NK-92 treated with Interleukin-12 subunit alpha and Interleukin-12 subunit beta, amount 100 ng/mL, for 24 hours (cell line): Measurements from ENCODE around the gene NOX1.
A peak's percentile ranks its signal among the peaks of the same experiment; 100 is the strongest.

Source experiments
- DNase-seq: peaks from one replicate; lab custom pipeline; 2025; lab: John Stamatoyannopoulos, UW

NOX1 gene

DNA sequence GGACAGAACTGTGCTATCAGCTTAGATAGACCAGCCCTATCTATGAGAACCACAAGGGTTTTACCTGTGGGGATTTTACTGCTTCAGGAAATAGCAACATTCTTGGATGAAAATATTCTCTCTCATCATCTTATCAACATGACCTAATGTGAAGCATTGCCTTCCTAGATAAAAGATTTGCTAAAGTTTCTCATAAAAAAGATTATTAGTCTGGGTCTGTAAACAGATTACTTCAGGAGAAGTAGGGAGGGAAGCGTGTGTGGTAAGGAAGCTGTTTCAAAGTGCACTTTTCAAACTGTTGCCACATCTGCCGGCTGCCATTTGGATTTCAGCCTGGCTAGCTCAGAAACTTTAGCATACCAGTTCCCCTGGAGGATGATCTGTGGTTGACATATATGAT is at the start of gene NOX1:
Gene NOX1 (minus strand): TSS at position 35 of the 400 bp plus-strand sequence. CDS start 220 bp downstream, outside the sequence.
- DNase-seq, result no peak

DNA sequence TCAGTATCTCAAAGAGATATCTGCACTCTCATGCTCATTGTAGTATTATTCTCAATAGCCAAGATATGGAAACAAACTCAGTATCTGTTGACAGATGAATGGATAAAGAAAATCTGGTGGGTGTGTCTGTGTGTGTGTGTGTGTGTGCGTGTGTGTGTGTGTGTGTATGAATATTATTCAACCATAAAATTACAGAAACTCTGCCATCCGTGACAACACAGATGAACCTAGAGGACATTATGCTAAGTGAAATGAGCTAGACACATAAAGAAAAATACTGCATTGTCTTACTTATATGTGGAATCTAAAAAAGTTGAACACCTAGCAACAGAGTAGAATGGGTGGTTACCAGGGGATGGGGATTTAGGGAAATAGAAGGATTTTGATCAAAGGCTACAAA is 41.4 kb upstream of the NOX1 start:
- DNase-seq, result no peak

DNA sequence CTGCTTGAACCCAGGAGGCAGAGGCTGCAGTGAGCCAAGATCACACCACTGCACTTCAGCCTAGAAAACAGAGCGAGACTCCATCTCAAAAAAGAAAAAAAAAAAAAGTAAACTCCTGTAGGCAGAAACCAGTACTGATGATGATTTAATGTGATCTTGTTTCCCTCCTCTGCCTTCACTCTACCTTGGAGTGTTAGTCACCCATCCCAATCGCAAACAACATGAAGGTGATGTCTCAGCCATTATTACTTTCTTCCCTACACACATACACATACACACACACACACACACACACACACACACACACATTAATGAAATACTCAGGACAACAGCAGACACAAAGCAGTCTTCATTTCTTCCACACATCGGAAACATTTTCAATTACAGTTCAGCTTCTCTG is 39.0 kb upstream of the NOX1 start:
- no peak for DNase-seq

DNA sequence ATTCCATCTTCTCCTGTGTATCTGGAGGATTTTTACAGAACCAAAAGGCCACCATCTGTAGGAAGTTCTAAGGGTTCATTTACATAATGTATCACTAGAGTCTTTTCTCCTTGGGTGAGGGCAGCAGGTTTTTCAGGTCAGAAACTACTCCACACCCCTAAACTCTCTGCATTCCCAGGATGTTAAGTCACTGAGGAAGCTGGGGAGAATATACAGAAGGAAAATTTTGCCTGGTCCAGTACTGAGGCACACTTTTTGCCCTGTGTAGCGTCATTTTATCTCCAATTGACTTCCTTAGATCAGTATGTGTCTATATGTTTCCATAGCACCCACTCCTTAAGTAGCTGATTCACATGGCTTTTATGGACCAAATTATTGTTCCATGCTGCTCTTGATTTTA is 37.6 kb upstream of the NOX1 start:
- no peak for DNase-seq

DNA sequence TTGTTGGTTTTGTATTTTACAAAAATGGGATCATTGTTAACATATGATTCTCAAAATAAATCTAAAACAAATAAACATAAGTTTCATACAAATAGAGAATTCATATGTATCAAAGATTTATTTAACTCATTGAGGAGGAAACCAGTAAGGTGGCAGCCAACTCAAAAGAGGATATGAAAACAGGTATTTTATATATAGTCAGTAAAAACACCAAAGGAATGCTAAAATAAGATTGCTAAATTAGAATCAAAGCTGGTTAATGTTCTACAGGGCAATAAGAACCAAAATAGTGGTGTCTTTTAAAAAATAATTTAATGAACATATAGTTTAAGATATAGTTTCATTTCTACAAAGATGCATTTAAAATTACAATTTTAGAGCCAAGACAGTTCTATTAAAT is 31.5 kb upstream of the NOX1 start:
- no peak for DNase-seq

DNA sequence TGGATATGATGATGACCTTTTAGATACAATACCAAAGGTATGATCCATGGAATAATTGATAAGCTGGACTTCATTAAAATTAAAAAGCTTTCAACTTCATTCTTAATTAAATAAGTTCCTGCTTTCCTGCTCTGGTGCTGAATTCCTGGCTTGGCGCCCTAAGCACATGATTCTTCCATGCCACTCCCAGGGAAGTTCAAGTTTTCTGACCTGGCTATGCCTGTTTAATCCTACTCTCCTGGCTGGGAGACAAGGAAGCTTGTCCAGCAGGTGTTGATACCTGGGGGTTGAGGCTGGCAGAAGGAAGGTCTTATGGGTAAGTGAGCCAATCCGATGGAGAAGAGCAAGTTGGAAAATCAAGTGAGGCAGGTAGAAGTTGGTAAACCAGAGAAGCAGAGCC is 30.3 kb upstream of the NOX1 start:
- no peak for DNase-seq

DNA sequence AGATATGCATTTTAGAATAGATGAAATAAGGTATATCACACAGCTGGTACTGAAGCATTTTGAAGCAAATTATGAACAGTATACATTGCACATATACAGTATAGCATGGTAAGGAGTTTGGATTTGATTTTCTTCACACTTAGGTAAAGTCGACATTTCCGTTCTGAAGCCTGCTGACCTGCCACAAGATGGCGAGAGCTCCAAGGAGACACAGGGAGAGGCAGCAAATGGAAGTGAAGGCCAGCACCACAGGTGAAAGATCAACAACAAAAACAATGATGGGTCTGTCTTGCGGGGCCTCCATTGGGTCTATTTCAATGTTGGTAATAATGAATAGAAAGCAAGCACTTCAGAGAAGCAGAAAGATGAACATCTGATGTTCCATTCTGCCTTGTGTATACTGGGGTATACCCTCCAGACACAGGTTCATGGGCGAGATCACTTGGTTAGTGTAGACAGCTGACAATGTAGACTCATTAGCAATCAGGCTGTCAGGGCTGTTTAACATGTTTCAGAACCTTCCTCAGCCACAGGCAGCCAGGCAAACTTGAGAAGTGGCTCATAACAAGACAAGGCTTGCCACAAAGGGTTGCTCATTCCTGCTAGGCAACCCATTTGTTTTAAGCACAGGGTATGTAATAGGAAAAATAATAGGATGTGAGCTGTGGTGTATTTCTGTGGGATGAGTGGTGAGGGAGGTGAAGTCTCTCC is 21.4 kb upstream of the NOX1 start:
- DNase-seq, result no peak

DNA sequence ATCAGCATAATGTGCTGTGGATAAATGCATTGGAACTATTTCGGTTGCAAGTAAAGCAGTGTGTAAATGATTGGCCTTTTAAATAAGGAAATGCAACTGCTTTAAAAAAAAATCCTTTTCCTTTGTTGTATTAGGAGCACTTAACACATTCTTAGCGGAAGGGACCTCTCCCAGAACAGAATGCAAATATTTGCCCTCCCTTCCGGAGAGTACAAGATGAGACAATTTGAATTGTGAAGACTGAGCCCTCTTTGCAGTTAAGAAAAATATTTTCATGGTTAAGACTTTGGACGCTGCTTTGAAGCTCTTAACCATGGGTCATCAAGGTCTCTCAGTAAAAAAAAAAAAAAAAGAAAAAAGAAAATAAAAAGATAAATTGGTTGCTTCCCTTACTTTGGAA is 9.5 kb upstream of the NOX1 start:
- no peak for DNase-seq

DNA sequence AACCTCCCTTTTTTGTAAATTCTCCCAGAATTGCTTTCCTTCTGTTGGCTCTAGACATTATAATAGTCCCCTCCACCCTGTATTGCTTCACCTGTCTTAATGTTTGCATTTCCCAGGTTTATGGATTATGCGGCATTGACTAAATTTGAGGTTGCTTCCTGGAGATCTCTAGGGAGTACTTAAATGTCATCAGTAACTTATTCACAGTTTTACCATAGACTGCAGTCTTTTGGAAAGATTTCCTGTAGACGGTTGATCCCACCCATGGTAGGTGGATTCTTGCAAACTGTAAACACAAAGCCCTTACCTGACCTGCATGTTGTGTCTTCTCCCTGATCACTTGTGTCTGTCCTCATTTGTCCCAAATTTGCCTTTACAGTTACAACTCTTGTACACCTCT is 6.2 kb upstream of the NOX1 start:
- DNase-seq, result no peak

DNA sequence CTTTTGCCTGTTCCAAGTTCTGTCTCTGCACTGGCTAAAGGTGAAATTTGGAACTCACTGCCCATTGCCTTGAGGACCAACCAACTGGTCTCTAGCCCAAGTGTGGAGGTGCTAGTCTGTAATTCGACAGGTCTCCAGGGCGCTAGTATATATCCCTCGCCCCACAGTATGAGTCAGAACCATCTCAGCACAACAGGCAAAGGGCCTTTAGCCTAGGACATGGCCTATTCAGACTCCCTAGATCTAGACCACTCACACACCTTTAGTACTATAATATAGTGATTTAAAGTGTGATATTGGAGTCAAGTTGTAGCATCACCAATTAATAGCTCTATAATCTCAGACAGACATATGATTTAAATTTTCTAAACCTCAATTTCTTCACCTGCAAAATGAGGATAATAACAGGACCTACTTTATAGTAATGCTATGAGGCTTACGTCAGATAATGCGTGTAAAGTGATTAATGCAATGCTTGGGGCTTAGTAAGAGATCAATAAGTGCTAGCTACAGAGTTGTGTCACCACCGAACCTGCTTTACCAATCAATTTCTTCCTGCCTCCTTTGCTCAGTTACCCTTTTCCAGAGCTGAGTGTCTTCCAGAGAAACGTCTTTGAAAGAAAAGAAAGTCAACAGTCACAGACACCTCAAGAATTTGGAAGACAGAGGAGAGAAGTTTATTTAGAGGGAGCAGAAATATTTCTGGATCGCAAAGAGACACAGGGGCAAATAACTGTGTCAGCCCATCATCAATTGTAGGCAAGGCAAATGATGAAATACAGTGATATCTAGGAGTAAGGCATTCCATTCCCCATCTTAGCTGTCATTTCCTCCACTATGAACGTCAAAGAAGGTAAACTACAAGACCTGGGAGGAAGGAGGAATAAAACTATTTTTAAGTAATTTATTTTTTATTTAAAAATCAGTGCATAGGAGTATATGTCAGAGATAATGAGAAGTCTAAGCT is 2.3 kb downstream of the NOX1 start:
- DNase-seq, result no peak

DNA sequence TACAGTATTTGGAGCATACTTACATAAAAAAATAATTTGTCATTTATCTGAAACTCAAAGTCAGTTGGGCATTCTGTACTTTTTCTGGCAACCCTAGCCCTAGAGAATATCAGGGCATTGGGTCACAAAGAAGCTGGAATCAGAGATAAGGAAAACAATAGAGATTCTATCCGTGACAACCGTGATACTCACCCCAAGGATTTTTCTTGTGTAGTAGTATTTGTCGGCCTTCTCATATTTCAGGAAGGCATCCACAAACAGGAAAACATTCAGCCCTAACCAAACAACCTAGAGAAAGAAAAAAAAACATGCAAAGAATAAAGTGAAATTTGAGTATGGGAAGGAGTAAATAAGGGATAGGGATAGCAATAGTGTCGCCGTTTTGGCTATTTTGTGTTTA is 3.6 kb downstream of the NOX1 start:
- DNase-seq, result no peak

DNA sequence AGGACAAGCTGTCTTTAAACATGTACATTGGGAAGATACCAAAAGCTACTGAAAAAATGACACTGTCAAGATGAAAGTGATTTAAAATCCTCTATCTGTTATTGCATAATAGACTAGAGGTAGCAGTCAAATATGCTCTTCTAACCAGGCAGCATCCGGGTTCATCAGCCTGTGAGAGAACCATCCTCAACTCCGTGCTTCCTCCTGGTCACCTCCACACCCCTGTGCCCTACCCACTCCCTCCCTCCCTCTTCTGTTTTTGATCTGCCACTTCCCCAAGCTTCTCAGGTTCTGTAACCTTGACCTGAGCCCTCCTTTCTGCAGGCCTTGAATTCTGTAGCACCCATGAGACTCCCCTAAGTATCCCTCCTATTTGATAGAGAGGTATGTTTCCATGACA is 5.9 kb downstream of the NOX1 start:
- DNase-seq, result peak; percentile 4

DNA sequence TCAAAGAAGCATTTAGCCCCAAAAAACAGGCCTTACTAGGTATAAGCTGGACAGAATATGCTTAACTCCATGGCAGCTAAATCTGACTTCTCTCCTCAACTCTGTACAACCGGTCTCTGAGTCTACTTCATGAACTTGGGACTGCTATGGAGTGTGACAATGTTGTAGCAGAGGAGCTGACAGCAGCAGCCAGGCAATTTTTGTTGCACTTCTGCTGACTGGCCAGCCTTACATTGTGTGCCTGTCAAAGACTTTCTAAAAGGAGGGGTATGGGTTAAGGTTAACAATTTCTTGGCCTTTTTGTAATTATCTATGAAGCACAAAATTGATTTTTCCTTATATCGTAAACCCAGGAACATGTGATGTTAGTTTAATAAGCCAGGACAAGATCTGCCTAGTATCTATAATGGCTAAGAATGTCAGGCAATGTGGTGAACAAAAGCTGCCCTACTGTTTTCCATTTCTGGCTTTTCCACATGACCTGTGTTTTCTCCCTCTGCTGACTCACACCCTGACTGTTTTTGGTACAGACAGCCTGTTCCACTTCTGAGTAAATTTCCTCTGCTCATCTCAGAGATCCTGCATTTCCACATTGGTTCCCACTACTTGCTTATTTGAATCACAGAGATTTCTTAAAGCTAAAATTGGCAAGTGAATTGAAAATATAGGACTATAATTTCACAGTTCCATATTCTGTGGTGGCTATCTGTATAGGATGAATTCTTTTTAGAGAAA is 9.3 kb downstream of the NOX1 start:
- no peak for DNase-seq

DNA sequence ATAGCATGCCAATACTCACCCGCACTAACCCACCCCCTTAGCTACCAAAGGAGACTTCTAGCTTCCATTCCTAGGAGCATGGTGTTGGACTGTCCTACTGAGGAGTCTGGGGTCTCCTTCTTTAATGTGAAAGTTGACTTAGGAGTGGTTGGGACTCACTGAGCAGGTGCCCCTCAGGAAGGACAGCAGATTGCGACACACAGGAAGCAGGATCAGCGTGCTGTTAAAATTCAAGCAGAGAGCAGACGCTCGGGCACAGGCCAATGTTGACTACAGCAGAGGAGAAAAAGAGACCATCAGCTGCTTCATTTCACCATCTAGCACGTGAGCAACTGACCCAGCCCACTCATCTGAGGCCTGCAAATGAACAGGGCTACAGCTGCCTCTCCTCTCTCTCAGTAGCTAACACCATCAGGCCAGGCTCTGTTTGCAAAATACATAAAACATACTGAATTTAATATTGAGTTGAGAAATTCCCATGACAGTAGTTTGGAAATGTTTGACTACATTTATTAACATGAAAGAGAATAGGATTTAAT is 10.8 kb downstream of the NOX1 start:
- DNase-seq, result no peak

DNA sequence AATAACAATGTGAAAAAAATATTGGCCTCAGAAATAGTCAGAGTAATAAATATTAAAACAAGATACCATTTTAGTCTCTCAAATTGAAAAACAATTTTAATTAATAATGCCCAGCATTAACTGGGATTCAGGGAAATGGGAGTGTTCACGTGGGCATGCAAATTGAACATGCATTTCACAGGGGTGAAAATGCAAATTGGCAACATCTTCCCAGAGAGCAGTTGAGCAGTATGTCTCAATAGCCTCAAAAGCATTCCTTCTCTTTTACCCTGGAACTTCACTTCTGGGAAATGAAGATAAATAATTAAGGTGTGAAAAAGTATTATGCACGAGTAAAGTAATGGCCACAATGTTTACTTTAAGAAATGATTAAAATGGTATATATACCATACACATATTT is 21.3 kb downstream of the NOX1 start:
- DNase-seq, result no peak

DNA sequence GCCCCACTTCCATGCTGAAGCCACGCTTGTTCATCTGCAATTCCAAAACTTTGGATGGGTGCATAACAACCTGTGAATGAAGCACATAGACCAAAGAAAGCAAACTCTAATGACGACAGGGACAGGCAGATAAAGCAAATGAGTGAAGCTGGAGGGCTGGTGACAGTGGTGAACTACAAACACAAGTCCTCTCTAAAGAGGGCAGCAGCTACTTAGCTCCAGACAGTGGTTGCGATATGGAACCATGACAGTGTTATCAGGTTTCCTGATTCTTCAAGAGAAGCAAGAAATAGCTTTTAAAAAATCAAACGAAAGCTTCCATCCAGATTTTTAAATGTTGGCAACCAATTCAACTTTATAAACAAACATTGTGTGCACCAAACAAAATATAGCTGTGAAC is 23.8 kb downstream of the NOX1 start:
- DNase-seq, result no peak

DNA sequence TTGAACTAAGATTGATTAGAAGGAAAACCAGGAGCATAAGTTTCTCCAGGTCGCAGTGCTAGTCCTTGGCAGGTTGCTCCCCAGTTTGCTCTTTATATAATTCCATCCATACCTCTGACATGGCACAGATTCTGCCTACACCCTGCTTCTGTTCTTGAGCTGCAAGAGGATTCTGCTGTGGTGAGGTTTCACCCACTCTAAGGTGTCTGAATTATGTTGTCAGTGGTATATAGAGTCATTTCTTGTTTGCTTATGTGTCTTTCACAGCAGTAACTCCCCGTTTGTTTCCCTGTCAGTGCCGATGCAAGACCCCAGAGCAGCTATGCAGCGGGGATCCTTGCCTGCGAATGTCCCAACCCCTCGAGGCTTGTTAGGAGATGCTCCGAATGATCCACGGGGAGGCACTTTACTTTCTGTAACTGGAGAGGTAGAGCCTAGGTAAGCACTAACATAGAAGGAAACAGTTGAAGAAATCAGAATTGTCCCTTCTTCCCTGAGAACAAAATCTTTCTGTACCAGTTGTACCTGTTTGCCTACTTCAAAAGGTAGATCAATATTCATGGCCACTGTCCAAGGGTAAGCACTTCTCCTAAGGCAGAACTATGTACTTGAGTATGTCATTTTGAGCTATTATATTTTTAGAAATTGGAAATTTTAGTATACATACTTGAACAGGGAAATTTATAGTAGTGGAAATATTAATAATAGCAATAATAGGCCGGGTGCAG is 42.8 kb downstream of the NOX1 start:
- no peak for DNase-seq

DNA sequence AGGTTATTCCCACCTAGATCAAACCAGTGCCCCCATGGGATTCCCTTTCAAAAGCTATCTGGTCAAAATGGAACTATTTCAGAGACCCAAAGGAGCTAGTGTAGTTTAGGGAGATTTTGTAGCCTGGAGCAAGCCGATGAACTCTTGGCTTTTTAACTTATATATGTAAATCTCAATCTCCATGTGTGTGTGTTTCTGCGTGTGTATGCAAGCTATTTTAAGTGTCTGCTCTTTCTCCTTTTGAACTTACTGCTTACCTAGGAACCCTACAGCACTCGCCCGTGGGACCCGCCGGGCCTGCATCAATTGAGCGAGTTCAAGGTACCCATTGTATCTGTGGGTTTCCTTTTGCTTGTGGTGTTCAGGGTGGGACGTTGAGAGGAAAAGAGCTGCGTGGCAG is 43.6 kb downstream of the NOX1 start:
- DNase-seq, result no peak

DNA sequence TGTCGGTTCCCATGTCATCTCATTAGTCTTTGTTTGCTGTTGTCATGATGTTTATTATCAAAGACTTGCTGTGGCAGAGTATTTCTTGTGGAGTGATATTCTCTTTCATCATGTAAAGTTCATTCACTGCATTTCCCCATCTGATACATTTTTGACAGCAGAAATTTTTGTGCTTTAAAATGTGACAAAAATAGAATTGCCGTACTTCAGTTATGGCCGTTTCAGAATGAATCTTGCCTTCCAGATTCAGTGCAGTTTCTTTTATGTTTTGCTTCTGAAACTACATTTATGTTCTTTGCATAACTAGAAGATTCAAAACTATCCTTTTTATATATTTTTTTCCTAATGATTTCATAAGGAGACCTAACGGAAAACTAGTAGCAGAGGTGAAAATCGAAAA is 44.0 kb downstream of the NOX1 start:
- no peak for DNase-seq

DNA sequence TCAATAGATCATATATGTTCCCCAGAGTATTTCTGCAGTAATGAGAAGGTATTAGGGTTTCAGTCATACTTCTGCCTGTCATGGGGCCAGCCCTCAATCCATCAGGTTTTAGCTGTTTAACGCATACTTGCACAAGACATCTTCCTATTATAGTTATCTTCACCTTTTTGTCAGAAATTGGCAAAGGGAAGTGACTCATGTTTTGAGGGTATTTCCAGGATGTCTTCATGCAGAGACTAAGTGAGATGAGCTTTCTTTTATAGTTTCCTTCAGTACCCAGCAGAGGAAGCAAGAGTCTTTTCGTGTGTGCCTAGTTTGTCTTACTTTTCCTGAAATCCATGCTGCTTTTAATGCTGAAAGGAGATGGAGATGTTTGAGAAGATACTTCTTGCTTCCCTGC is 44.4 kb downstream of the NOX1 start:
- DNase-seq, result peak; percentile 7

DNA sequence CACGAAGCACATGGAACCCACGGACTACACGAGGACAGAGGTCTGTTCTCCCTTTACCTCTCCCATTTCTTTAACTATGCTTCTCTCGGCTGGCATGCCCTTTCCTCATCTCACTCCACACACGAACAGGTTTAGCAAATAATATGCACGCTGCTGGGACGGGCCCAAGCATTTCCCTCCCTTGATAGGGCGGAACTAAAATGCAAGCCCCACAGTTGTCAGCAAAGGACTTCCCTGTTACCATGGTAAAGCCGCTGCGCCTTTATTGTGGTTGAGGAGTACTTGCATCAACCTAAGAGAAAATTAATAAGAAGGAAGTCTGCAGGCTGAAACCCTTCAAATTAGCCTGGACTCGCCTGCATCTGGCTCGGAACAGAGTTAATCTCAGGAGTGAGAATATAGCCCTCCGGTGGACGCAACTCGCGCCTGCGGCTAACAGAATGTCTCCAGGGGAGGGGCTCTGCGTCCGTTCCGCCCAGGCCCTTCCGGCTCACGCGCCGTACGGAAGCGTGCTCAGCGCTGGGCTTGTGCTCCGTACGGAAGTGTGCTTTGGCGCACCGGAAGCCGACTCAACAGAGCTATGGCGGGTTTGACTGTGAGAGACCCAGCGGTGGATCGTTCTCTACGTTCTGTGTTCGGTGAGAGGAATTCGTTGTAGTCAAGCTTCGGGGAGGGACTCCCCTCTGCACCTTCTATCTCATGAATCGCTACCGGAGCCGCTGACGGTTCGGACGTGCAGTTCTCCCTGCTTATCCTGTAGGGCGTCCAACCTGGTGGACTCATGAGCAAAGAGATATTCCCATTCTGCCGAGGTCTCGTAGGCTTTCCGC is 54.1 kb downstream of the NOX1 start, which contains the start of gene CSTF2:
Gene CSTF2 (plus strand): TSS at position 555 of the 830 bp plus-strand sequence. CDS start 26 bp downstream, at position 581.
- peak; percentile 65 for DNase-seq
